Activated CD8-positive, alpha-beta memory T cell treated with anti-CD3 and anti-CD28 coated beads for 24 hours (primary cell): ENCODE results near the gene TOB1.

Experiments
- DNase-seq: peaks from one replicate; pipeline ENCODE4 v3.0.0-alpha.2; 2020

Gene TOB1

GRCh38 chr17:50844117-50844700, 21.9 kb downstream of the TOB1 start:
- peak; percentile 43 for DNase-seq

GRCh38 chr17:50843150-50843905, 22.8 kb downstream of the TOB1 start:
- DNase-seq = peak; percentile 49

DNA sequence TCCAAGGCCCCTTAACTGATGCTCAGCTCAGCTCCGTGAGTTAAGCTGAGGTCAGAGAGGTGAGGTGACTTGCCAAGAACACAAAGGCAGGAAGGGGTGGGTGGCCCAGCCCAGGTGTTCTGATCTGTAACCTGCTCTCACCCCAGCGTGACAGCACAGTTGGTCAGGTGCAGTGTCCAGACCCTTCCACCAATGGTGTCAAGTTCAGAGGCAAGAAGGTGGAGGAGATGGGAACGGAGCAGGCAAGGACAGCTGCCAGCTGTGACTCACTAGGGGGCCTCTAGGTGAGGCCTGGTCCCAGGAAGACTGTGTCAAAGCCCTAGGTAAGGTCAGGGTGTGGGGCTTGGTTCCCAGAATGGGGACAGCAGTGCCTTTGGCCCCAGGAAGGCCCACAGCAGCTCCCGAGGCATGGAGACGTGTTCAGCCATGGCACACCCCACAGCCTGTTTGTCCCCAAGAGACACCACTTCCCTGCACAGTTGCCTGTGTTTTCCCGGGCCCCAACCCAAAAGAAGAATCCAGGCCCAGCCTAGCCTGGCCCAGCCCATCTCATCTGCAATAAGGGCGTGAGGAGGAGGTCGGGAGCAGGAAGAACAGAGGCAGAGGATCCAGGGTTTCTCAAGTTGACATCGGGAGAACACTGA, 23.5 kb downstream of the TOB1 start:
- peak; percentile 47 for DNase-seq

DNA sequence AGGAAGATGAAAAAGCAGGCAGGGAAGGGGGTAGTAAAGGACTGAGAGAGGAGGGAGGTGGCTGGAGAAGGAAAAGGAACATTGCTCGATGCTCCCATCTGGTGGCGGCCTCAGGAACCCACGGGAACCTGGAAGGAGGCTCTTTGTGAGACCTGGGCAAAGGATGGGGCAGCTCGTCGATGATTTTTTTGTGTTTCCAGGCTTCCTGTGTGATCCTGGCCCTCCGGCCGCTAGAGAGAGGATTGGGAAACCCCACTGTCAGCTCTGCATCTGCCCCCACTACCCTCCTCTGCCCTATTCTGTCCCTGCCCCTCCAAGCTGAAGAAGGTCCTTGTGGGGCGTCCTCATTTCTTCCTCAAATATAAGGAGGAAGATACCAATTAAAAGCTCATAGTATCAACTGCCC, 24.2 kb downstream of the TOB1 start:
- peak; percentile 72 for DNase-seq

DNA sequence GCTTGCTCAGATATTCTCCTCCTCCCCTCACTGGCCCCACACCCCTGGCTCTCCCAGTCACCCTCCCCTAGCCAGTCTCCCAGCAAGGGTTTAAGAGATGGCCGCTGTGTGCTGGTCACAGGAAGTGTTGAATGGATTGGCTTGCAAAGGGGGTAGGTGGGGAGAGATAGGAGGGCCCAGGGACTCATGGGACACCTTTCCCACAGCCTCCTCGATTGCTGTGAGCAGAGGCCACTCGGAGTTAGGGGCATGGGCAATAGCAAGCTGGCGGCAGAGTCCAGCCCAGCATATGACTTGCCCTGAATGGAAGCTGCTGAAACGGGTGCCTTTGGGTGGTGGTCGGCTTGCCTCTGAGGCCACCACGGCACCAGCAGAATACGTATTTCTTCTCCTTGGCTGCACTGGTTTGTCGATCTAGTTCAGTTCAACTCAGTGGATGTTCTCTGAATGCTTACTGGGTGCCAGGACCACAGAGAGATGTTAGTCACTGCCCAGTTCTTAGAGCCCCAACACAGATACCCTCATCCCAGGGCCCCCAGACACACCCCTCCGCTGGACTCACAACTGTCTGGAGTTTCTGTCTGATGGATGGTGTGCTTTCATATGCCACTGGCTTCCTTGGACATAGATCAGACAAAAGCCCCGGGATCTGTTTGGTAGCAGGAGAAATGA, 24.7 kb downstream of the TOB1 start:
- peak; percentile 48 for DNase-seq

GRCh38 chr17:50840311-50840851, 25.8 kb downstream of the TOB1 start:
- peak; percentile 46 for DNase-seq

DNA sequence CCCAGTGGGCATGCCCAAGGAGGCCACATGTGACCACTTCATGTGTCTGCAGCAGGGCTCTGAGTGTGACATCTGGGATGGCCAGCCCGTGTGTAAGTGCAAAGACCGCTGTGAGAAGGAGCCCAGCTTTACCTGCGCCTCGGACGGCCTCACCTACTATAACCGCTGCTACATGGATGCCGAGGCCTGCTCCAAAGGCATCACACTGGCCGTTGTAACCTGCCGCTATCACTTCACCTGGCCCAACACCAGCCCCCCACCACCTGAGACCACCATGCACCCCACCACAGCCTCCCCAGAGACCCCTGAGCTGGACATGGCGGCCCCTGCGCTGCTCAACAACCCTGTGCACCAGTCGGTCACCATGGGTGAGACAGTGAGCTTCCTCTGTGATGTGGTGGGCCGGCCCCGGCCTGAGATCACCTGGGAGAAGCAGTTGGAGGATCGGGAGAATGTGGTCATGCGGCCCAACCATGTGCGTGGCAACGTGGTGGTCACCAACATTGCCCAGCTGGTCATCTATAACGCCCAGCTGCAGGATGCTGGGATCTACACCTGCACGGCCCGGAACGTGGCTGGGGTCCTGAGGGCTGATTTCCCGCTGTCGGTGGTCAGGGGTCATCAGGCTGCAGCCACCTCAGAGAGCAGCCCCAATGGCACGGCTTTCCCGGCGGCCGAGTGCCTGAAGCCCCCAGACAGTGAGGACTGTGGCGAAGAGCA, 26.4 kb downstream of the TOB1 start:
- peak; percentile 30 for DNase-seq

- peak; percentile 37 for DNase-seq
These were observed 27.9 kb downstream of the TOB1 start for GRCh38 chr17:50837980-50838954.

GRCh38 chr17:50837286-50837979, 28.7 kb downstream of the TOB1 start:
- DNase-seq = no peak

GRCh38 chr17:50836826-50837225, 29.3 kb downstream of the TOB1 start:
- DNase-seq = no peak

- DNase-seq = no peak
These were observed 30.6 kb downstream of the TOB1 start, which contains the start of gene WFIKKN2 for GRCh38 chr17:50835301-50836234. WFIKKN2 (plus strand) TSS chr17:50835586; CDS start chr17:50835938, 352 bp downstream.

DNA sequence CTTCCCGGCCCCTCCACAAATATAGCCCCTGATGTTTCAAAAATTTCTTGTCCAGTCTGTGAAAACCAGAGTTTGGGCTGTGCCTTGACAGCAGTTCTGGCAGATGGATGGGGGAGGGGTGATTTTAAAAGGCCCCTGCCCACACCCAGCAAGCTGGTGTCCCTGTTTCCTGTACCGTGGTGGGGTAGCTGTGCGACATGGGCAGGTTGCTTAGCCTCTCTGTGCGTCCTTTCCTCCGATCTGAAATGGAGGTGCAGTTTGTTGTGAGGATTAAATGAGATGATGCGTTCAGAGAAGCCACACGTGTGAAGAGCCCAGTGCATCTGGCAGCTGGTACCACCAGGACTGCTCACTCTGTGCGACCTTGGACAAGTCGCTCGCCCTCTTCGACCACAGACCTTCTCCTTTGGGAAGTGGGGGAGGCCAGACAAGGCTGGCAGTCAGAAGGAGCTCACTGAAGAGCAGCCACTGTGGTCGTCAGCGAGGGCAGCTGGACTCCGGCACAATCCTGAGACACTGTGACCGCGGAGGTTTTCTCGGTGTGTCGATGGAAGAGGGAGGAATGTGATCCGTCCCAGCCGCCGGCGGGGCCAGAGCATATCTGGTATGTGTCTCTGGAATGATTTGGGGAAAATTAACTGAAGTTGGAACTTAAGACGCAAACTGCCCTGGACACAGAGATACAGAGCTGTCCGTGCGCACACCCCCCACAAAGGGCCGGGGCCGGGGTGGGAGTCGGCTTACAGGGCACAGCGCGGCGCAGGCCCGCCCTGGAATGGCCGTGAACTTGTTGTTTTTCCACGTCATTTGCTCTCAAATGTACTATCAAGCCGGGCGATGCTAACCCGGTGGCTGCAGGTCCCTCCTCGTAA, 31.5 kb downstream of the TOB1 start:
- DNase-seq = no peak

- no peak for DNase-seq
These were observed 32.4 kb downstream of the TOB1 start for GRCh38 chr17:50833510-50834428.

- no peak for DNase-seq
These were observed 33.2 kb downstream of the TOB1 start for GRCh38 chr17:50832864-50833381.

DNA sequence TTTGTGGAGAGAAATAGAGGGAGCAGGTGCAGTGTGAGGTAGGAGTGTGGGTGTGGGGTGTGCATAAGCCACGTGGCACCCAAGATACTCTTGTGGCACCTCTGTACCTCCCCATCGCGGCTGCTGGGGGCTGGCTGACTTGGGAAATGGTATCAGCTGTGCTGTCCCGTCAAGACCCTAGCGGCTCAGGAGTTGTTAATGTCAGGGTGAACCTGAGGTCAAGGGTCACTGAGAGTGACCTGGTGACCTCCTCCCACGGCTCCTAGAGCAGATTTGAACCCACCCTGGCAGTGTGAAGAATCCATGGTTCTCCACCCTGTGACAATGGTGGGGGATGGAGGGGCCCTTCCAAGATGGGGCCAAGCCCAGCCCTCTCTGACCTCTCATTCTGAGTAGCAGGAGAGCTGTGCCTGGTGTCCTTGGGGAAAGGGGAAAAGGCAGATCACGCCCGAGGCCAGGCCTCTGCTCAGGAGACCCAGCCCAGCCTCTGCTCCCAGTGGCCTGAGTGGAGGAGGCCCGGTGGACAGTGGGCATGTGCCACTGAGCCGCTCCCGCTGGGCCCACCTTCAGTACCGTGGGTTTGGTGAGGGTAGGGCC, 33.8 kb downstream of the TOB1 start:
- no peak for DNase-seq

DNA sequence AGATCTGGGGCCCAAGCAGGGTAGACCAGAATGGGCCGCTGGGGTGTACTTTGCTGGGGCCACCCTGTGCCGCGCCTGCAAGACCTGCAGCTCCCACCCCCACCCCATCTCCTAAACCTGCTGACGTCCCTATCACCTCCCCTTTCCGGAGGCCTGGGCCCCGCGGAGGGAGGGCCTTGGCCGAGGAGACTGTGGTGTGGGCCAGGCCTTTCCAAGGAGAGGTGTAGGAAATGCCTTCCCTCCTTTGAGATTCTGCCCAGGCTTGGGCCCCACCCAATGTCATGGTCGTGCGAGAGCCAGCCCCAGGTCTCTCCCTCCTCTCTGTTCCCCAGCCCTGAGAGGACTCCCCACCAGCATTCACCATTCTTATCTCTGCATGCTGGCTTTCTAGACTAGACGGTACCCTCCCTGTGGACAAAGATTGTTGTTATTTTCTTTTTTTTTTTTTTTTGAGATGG, 34.7 kb downstream of the TOB1 start:
- no peak for DNase-seq
